Dedifferentiated amniotic fluid mesenchymal stem cell (primary cell): ENCODE results near the gene SNCA.

Experiments used
- DNase-seq: peaks from one replicate; pipeline ENCODE4 v3.0.0-alpha.2; 2016; ENCODE audit errors: extremely low spot score

Gene SNCA

GRCh38 chr4:89707467-89707866, 129.5 kb downstream of the SNCA start:
- DNase-seq: no peak

GRCh38 chr4:89704651-89705395, 132.1 kb downstream of the SNCA start:
- no peak for DNase-seq

GRCh38 chr4:89703829-89704590, 133.0 kb downstream of the SNCA start:
- DNase-seq: no peak

- DNase-seq: no peak
These were observed 136.1 kb downstream of the SNCA start for GRCh38 chr4:89700766-89701423.

GRCh38 chr4:89685690-89686089, 151.3 kb downstream of the SNCA start:
- DNase-seq: no peak

- DNase-seq: no peak
These were observed 151.7 kb downstream of the SNCA start for GRCh38 chr4:89685277-89685676.

- DNase-seq: no peak
These were observed 152.4 kb downstream of the SNCA start for GRCh38 chr4:89684536-89684935.

GRCh38 chr4:89682808-89683207, 154.2 kb downstream of the SNCA start:
- DNase-seq: no peak

- DNase-seq: no peak
These were observed 155.3 kb downstream of the SNCA start for GRCh38 chr4:89681671-89682070.

- DNase-seq: no peak
These were observed 155.7 kb downstream of the SNCA start for GRCh38 chr4:89681219-89681618.

GRCh38 chr4:89674876-89675459, 162.0 kb downstream of the SNCA start:
- no peak for DNase-seq
